ENCODE measurements around the gene CXCR6. TPM values are rescaled to one million over a fixed set of nuclear protein-coding genes. Genes with fewer than 3 reads are reported as not detected.

Gene CXCR6
- total and polyA plus RNA-seq, 9 donors: 0.20 to 3.5 (median 0.55) TPM

DNA sequence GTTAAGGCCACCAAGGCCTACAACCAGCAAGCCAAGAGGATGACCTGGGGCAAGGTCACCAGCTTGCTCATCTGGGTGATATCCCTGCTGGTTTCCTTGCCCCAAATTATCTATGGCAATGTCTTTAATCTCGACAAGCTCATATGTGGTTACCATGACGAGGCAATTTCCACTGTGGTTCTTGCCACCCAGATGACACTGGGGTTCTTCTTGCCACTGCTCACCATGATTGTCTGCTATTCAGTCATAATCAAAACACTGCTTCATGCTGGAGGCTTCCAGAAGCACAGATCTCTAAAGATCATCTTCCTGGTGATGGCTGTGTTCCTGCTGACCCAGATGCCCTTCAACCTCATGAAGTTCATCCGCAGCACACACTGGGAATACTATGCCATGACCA lies 3.6 kb downstream of the CXCR6 start:
- 96 to 98% (median 97%) methylated on average over 3 of the region's 3 CpGs for WGBS, 3 donors
- H3K4me1 ChIP-seq (ENCODE audit: insufficient read depth): peaks cover 4% of the 10 kb centered on the region
- H3K27ac ChIP-seq: no peak overlapping the region
- no peak overlapping the region for H3K4me3 ChIP-seq
- H3K9me3 ChIP-seq: no peaks in the 10 kb centered on the region
- intact Hi-C loops (cut with DNase I): no loop called here
- no peaks in the 10 kb centered on the region for H3K27me3 ChIP-seq
- TF ChIP-seq EP300 (IDR thresholded peaks at IDR 0.05): no peak
- no peak for TF ChIP-seq POLR2A (IDR thresholded peaks at IDR 0.05)
- TF ChIP-seq, protein P1, sequence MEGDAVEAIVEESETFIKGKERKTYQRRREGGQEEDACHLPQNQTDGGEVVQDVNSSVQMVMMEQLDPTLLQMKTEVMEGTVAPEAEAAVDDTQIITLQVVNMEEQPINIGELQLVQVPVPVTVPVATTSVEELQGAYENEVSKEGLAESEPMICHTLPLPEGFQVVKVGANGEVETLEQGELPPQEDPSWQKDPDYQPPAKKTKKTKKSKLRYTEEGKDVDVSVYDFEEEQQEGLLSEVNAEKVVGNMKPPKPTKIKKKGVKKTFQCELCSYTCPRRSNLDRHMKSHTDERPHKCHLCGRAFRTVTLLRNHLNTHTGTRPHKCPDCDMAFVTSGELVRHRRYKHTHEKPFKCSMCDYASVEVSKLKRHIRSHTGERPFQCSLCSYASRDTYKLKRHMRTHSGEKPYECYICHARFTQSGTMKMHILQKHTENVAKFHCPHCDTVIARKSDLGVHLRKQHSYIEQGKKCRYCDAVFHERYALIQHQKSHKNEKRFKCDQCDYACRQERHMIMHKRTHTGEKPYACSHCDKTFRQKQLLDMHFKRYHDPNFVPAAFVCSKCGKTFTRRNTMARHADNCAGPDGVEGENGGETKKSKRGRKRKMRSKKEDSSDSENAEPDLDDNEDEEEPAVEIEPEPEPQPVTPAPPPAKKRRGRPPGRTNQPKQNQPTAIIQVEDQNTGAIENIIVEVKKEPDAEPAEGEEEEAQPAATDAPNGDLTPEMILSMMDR (IDR thresholded peaks at IDR 0.05): no peak
- no peaks in the 10 kb centered on the region for H3K36me3 ChIP-seq
- no peak for DNase-seq

GRCh38 chr3:45947361-45947760 lies 4.1 kb downstream of the CXCR6 start:
- Histone ChIP-seq H3K27me3 (no peaks in the 10 kb centered on the region), H3K36me3 (no peaks in the 10 kb centered on the region), H3K4me1 (ENCODE audit: insufficient read depth) (peaks cover 4% of the 10 kb centered on the region), H3K4me3 (no peak overlapping the region), H3K27ac (no peak overlapping the region), H3K9me3 (no peaks in the 10 kb centered on the region)
- intact Hi-C loops (cut with DNase I): no loop called here
- DNase-seq: no peak
- no peak for TF ChIP-seq POLR2A (IDR thresholded peaks at IDR 0.05)
- TF ChIP-seq EP300 (IDR thresholded peaks at IDR 0.05): no peak
- TF ChIP-seq, protein P1 (IDR thresholded peaks at IDR 0.05): no peak
- 81 to 97% (median 89%) methylated on average over 3 of the region's 3 CpGs for WGBS, 3 donors

DNA sequence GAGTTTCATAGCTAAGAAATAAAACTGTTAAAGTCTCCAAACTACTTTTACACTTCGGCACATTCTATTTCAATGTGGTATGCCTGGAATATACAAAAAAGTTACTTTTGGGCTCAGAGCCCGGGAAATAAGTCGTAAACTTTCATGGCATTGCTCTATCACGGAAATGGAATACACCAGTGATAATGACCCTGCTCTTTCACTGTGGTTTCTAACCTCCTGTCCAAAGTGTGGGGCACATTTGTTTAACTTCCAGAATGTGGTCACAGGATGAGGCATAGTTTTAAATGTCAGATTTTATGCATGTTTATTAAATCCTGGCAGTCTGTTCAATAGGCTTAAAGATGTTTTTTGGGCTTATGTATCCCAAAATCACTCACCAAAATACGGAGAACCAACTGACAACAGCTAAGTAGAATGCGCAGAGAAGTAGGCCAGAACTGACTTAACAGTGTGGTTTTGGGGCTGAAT lies 5.1 kb downstream of the CXCR6 start:
- Histone ChIP-seq H3K9me3 (no peaks in the 10 kb centered on the region), H3K4me1 (ENCODE audit: insufficient read depth) (peaks cover 4% of the 10 kb centered on the region), H3K4me3 (no peak overlapping the region), H3K27me3 (no peaks in the 10 kb centered on the region), H3K36me3 (no peaks in the 10 kb centered on the region), H3K27ac (no peak overlapping the region)
- no peak for DNase-seq
- 22 to 51% (median 31%) methylated on average over 6 of the region's 6 CpGs for WGBS, 3 donors
- intact Hi-C loops (cut with DNase I): no loop called here
- no peak for TF ChIP-seq EP300 (IDR thresholded peaks at IDR 0.05)
- TF ChIP-seq, protein P1 (IDR thresholded peaks at IDR 0.05): no peak
- TF ChIP-seq POLR2A (IDR thresholded peaks at IDR 0.05): no peak

DNA sequence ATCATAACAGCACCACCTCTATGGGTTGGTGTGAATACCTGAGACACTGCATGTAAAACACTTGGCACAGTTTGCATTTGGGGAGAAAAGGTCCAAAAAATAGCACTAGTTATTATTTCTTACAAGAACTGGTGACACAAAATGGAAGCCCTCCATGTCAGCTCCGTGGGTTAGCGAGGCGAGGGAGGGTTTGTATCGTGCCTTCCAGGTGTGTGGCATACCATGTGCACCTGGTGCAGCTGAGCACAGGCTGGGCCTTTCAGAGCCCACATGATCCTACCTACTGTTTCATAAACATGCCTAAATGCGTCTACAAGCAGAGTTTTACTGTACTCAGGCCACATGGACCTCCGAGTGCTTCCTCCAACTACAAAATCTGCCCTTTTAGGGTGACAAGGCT lies 5.6 kb downstream of the CXCR6 start:
- TF ChIP-seq EP300 (IDR thresholded peaks at IDR 0.05) (no peak), POLR2A (IDR thresholded peaks at IDR 0.05) (no peak)
- TF ChIP-seq, protein P1 (IDR thresholded peaks at IDR 0.05): no peak
- Histone ChIP-seq H3K27ac (no peak overlapping the region), H3K36me3 (no peaks in the 10 kb centered on the region), H3K9me3 (no peaks in the 10 kb centered on the region), H3K27me3 (no peaks in the 10 kb centered on the region), H3K4me1 (ENCODE audit: insufficient read depth) (peaks cover 4% of the 10 kb centered on the region), H3K4me3 (no peak overlapping the region)
- 93 to 95% (median 95%) methylated on average over 6 of the region's 6 CpGs for WGBS, 3 donors
- DNase-seq: no peak
- intact Hi-C loops (cut with DNase I): no loop called here
